Activated T-cell treated with anti-CD3 and anti-CD28 coated beads for 48 hours (primary cell): ENCODE data around the gene TUT1.
"Not testable (repeated sequence)": the region's sequence is repeated elsewhere in the genome, so short reads cannot be mapped to it uniquely, and the experiment has no call there.

ENCODE experiments used
- DNase-seq: peaks from one replicate; pipeline ENCODE4 v3.0.0-alpha.2; 2020; ENCODE audit warnings: low read depth

The TUT1 gene

GRCh38 chr11:62575837-62576236 is 15.5 kb downstream of the TUT1 start:
- DNase-seq, result no peak

- no peak for DNase-seq
Measured at GRCh38 chr11:62575156-62575555, 16.2 kb downstream of the TUT1 start.

GRCh38 chr11:62574363-62575071 is 16.8 kb downstream of the TUT1 start:
- DNase-seq, result no peak

DNA sequence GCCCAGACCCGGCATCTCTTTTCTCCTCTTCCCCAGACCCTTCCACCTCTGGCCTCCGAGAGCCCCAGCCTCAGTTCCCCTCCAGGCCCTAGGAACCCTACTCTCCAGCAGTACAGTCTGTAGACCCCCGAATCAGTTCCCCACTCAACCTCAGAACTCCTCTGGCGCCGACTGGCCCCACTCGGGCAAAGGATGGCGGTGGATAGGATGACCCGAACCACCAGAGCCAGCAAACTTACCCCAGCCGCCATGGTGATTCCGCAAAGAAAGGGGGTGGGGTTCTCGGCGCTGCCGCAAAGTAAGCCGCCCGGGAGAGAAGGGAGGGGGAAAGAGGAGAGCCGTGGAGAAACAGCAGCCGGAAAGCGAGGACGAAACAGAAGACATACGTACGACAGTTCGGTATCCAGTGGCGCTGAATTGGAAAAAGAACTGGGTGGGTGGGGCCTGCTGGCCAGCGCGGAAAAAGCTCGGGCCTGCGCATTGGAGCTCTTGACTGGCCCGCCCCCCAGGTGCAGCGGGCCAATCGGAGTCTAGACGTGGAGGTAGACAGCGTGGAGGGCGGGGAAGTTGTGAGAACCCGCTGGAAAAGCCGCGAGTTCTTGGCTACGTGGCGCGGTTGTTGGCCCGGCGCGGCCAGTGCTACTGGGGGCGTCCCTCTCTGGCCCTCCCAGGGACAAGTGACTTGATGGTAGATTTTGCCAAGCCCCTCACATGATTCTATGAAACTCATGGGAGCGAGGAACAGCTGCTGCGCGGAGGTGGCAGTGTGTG is 17.5 kb downstream of the TUT1 start, which contains the start of gene EEF1G:
TSS of gene EEF1G (minus strand) at position 300 of the 771 bp plus-strand sequence. CDS start at position 251, 49 bp downstream.
- peak; percentile 97 for DNase-seq

- DNase-seq, result no peak
Measured at GRCh38 chr11:62573006-62573591, 18.2 kb downstream of the TUT1 start.

DNA sequence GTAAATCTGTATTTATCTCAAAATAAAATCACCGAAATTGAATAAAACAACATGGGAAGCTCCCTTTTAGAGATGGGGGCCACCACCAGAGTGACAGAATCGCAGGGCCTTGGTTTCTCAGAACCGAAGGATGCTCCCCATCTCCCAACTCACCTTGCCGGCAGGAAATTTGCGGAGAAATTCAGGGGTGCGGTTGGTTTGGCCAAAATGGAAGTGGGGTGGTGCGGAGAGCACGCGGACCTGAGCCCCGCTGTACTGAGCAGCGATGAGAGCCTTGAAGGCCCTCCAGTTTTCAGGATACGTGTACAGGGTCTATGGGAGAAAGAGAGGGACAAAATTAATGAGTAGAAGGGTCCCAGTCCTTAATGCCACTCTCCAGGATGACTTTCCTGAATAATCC is 18.9 kb downstream of the TUT1 start:
- no peak for DNase-seq

DNA sequence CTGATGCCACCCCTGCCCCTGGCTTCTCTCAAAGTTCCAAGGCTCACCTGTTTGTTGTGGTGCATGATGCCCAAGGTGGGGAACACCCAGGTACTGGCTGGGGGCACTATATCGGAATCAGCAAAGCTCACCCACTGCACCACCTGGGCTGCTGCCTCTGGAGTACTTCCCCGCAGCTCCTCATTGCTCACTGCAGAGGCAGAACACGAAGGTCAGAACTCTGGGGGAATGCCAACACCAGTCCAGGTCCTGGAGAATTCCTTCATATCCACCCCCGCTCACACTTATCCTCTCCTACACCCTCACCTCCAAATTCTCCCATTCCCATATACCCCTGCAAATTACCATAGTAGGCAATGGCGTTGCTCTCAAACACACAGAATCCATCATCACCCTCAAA is 19.8 kb downstream of the TUT1 start:
- DNase-seq, result not testable (repeated sequence)

DNA sequence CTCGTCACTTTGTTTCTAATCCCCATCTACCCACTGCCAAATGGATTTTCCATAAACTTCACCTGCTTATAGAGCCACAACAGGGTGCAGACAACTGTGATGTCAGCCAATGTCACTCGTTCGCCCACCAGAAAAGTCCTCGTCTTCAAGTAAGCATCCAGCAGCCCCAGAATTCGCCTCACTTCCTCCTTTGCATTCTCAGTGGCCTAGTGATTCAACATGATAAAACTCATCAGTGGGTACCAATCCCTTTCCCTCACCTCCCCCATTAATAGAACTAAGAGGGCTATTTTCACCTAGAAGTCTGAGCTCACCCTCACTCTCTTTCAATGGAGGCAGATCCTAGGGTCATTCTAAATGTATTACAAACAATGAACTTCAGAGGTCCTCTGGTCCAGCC is 20.4 kb downstream of the TUT1 start:
- not testable (repeated sequence) for DNase-seq

DNA sequence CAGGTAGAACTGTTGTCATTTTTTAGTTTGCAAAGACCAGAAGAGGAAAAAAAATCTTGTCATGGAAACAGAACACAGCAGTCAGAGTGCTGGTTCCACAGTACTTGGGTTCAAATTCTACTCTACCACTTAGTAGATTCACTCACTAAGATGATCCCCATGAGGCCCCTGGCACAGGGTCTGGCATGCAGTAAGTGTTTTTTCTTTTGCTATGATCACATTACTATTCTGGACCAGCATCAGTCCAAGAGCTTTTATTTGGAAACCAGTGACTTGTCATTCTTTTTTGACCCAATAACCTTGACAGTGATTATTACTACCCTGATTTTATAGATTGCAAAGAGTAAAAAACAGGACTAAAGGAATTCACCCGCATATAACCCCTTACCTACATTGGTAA is 21.7 kb downstream of the TUT1 start:
- no peak for DNase-seq

- DNase-seq, result no peak
Measured at GRCh38 chr11:62567018-62567633, 24.2 kb downstream of the TUT1 start.

DNA sequence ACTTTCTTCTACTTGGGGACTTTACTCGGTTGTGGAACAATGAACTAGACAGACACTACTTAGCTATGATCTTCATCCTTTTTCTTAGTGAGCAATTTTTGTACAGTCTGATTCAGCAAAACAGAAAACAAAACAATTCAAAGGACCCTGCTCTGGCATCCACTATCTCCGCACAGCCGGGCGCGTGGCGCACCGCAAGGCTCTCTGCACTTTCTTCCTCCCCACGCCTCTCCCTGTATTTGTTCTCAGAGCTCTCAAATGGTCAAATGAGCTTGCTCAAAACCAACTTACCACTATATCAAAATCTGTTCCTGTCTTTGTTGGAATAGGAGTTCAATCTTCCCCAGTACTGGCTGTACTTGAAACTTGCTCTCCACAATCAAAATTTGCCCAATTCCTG is 25.1 kb downstream of the TUT1 start:
- no peak for DNase-seq

GRCh38 chr11:62565100-62565802 is 26.1 kb downstream of the TUT1 start:
- DNase-seq, result no peak

GRCh38 chr11:62561677-62562230 is 29.6 kb downstream of the TUT1 start:
- DNase-seq, result not testable (repeated sequence)

- peak; percentile 63 for DNase-seq
Measured at GRCh38 chr11:62560566-62561103, 30.7 kb downstream of the TUT1 start.

DNA sequence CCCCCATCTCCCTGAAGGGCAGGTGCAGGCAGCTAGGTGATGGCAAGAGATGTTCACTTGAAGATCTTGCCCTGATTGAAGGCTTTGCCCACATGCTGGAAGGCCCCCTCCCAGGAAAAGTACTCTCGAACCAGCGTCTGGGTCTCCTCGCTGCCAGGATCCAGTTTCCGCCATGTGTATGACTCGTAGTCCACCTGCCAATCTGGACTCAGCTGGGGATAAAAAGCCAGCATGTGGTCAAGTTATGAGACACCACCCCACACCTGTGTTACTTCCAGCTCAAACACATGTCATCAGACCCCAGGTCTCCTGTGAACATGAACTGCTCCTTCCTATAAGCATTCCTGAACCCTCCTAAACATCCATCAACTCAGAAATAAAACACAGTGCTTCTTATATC is 31.7 kb downstream of the TUT1 start:
- DNase-seq, result not testable (repeated sequence)

DNA sequence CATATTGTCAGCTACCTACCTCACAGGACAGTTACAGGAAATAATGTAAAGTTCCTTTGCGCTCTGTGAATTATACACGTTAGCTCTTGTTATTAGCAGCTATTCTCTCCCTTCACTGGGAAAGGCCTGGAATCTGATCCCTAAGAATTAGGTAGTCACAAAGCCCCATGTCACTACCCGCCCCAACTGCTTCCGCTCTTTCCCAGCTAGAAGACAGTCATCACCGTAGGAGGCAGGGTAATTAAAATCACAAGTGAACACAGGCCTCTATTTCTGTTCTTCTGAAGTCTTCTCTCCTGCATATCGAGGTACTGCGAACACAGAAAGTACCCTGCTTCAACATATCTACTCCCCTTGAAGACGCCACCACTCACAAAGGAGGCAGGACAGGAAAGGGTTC is 32.1 kb downstream of the TUT1 start:
- DNase-seq, result no peak

DNA sequence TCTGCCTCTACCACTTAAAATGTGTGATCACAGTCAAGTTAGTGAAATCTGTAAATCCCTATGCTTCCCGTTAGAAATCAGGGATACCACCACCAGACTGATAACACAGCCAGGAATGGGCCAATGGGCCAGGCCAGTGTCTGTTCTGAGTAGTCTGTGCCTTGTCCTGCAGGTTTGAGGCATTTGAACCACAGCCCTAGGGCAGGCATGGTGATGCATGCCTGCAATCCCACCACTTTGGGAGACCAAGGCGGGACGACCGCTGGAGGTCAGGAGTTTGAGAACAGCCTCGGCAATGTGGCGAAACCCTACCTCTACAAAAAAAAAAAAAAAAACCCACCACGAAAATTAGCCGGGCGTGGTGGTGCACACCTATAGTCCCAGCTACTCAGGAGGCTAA is 32.7 kb downstream of the TUT1 start:
- DNase-seq, result no peak

DNA sequence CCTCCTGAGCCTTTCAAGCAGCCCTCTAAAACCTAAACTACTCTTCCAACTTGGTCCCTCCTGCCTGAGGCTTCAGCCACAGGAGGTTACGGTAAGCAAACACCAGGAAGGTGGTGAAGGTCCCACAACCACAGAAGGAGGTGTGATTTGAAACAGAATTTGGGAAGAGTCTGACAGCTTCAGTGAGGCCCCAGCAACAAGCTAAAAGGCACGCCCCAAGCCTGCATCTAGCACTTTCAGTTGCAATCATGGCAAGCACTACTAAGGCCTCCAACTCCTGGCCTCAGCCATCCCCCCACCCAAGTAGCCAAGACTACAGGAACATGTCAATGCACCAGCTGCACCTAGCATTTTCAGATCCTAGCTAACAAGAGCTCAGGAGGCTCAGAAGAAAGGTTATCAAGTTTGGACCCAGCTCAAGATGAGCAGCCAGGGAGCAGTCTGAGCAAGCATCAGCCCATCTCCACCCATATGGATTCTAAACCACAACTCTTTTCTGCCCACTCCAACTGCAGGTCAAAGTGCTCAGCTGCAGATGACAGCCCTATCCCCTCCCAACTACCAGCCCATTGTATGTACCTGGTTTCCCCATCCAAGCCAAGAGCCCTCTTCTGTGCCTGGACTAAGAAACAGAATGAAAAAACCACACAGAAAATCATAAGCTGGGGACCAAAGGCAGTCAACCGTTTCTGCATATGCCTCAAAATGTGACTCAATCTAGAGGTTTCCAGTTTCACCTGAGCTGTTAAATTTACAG is 34.3 kb downstream of the TUT1 start:
- DNase-seq, result peak; percentile 49

DNA sequence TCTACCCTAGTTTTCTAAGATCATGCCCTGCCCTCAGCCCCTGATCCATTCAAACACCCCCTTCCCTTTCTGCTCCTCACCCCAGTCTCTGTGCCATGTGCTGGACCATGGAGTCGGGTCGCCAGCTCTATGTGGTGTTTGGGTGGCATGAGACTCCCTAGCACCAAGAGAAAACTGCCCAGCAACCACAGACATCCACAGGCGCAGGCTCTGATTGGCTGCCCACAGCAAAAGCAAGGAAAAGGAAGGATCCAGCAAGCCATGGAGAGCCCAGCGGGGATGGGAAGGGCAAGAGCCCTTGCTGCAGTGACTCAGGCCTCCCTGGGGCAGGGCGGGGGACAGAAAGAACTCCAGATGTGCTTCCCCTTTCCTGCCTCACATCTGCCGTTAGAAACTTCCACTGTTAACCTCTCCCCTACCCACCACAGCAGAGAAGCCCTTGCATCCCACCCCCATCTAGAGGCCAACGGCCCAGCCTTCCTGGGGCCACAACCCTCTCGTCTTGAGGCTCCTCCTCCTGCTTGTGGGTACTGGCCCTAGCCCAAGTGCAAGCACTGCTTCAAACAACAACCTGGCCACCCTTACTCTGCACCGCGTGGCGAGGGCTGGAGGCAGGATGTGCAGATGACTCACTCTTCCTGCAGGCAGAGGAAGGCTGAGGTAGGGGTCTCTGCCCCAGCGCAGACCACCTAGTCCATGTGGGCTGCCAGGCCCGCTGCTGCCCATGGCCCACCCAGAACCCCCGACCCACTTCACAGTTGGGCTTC is 35.0 kb downstream of the TUT1 start:
- peak; percentile 77 for DNase-seq
